Sigmoid colon (tissue), 7 donors: ENCODE measurements around the gene PRKCQ. TPM values are rescaled to one million over a fixed set of nuclear protein-coding genes. Genes with fewer than 3 reads are reported as not detected.

Experiments
- DNase-seq: peaks from one replicate; pipeline ENCODE4 v3.0.0-alpha.2; 2019
- H3K27ac ChIP-seq, 4 donors: fragments of 200-600 bp; sonication (generic); one replicate each; pipeline ENCODE4 v1.5.1; 2016 to 2019; ENCODE audit warnings: mild to moderate bottlenecking in 1 of 4
- H3K27me3 ChIP-seq, 3 donors: fragments of 200-600 bp; sonication (generic); one replicate each; pipeline ENCODE4 v1.5.1; 2019; ENCODE audit warnings: mild to moderate bottlenecking in 1 of 3
- H3K36me3 ChIP-seq, 4 donors: fragments of 200-600 bp; sonication (generic); one replicate each; pipeline ENCODE4 v1.5.1; 2016 to 2019
- H3K4me1 ChIP-seq, 4 donors: fragments of 200-600 bp; sonication (generic); one replicate each; pipeline ENCODE4 v1.5.1; 2017 to 2019
- H3K4me3 ChIP-seq, 4 donors: fragments of 200-600 bp; sonication (generic); one replicate each; pipeline ENCODE4 v1.5.1; 2017 to 2019; ENCODE audit warnings: mild to moderate bottlenecking in 2 of 4, moderate library complexity in 1 of 4
- H3K9me3 ChIP-seq, 4 donors: fragments of 200-600 bp in 3 of 4; sonication (generic) in 3 of 4; one replicate each; pipeline versions ENCODE4 v1.5.1 to v1.6.1; 2013 to 2019
- EP300 ChIP-seq, 4 donors: sonication (generic); formaldehyde crosslinking; IDR thresholded peaks; one replicate each; pipeline ENCODE4 v1.6.1; 2017; ENCODE audit warnings: antibody characterized with exemption in 4 of 4
- POLR2A ChIP-seq, 2 donors: fragments of 450-650 bp; IDR thresholded peaks; one replicate each; pipeline ENCODE4 v1.6.1; 2016; ENCODE audit warnings: antibody characterized with exemption in 2 of 2, mild to moderate bottlenecking in 2 of 2, moderate library complexity in 2 of 2
- POLR2AphosphoS5 ChIP-seq, 4 donors: sonication (generic); formaldehyde crosslinking; IDR thresholded peaks; one replicate each; pipeline ENCODE4 v1.6.1; 2017; ENCODE audit warnings: antibody characterized with exemption in 4 of 4
- WGBS, 2 donors: extraction: QIAGEN DNeasy Blood & Tissue Kit; methylation state at CpG; one replicate each; pipeline ENCODE4 v1.1.7; 2013; 5-methylcytosine and 5-hydroxymethylcytosine counted together
- intact Hi-C: fragments of 100-400 bp; cut with DNase I; formaldehyde crosslinking; loops from one replicate; pipeline ENCODE4 v1.15.1; 2023
- polyA plus RNA-seq, 3 donors: library from polyadenylated mRNA; stranded (reverse); fragments of 200-250 nt; gene quantifications; one replicate each; pipeline ENCODE4 v1.2.3, GENCODE V29; 2013
- total RNA-seq, 4 donors: library from RNA; depleted of rRNA; stranded (reverse); fragments of >200 nt; gene quantifications; one replicate each; pipeline ENCODE4 v1.1.0, GENCODE V29; 2016
- TF ChIP-seq, protein P1 (sequence below), 4 experiments: fragments of 450-650 bp in 3 of 4; fragments of 200-600 bp in 1 of 4; IDR thresholded peaks; one replicate each; pipeline ENCODE4 v1.5.1; 2016 to 2019; ENCODE audit warnings: antibody characterized with exemption in 4 of 4, mild to moderate bottlenecking in 3 of 4, moderate library complexity in 2 of 4
- donor health status: healthy with polysubstance abuse.
- donor health status: Bipolar disorder and iron deficiency.
- donor health status: healthy.

Gene PRKCQ
- total and polyA plus RNA-seq, 7 donors = 0.23 to 3.0 (median 0.81) TPM

DNA sequence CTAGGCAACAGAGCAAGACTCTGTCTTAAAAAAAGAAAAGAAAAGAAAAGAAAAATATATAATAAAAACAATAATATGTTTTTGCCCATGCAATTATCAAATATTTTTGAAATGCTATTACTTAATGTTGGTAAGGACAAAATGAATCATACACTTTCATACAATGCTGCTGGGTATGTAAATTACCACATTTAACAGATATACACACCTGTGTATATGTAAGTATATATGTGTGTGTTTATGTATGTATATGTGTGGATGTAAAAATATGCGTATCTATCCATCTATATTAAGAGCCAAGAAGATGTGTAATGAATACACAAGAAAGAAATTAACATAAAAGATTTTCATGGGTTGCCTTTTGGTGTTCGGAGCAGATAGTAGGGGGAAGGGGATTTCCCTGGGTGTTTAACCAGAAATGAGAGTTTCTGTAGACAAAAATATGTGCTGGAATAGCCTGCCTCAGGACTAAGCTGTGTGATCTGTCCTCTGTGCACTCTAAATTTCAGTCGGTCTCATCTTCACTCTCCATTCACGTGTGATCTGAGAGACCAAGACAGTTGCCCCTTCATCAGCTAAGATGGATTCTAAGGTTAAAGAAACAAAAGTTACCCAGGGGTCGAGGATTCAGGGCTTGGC lies 61.2 kb downstream of the PRKCQ start:
- WGBS, 2 donors = 73 to 81% methylated on average over 5 of the region's 5 CpGs
- no peak overlapping the region for H3K4me3 ChIP-seq
- no peak overlapping the region for H3K27ac ChIP-seq
- no peak for TF ChIP-seq EP300 (IDR thresholded peaks at IDR 0.05)
- TF ChIP-seq, protein P1, sequence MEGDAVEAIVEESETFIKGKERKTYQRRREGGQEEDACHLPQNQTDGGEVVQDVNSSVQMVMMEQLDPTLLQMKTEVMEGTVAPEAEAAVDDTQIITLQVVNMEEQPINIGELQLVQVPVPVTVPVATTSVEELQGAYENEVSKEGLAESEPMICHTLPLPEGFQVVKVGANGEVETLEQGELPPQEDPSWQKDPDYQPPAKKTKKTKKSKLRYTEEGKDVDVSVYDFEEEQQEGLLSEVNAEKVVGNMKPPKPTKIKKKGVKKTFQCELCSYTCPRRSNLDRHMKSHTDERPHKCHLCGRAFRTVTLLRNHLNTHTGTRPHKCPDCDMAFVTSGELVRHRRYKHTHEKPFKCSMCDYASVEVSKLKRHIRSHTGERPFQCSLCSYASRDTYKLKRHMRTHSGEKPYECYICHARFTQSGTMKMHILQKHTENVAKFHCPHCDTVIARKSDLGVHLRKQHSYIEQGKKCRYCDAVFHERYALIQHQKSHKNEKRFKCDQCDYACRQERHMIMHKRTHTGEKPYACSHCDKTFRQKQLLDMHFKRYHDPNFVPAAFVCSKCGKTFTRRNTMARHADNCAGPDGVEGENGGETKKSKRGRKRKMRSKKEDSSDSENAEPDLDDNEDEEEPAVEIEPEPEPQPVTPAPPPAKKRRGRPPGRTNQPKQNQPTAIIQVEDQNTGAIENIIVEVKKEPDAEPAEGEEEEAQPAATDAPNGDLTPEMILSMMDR (IDR thresholded peaks at IDR 0.05) = no peak
- no peak for TF ChIP-seq POLR2AphosphoS5 (IDR thresholded peaks at IDR 0.05)
- TF ChIP-seq POLR2A (IDR thresholded peaks at IDR 0.05) = no peak
- H3K4me1 ChIP-seq = no peaks in the 10 kb centered on the region
- no peaks in the 10 kb centered on the region for H3K27me3 ChIP-seq
- H3K36me3 ChIP-seq = no peaks in the 10 kb centered on the region
- no peak for DNase-seq
- intact Hi-C loops = no loop called here
- no peaks in the 10 kb centered on the region for H3K9me3 ChIP-seq

DNA sequence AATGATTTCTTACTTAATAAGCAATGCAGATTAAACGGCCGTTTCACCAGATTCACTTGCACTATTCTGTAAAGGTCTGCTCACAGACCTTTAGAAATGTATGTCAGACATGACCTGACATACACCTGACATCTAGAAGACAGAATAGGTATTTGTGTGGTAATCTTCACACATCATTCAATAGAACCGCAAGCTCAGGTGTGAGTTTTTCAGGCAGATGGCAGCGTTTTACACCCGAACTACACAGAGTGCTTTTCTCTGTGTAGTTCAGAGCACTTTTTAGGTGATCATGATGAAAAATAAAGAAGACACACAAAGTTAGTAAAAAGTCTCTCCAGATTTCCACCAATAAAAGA lies 63.2 kb downstream of the PRKCQ start:
- no peaks in the 10 kb centered on the region for H3K9me3 ChIP-seq
- H3K27me3 ChIP-seq = no peaks in the 10 kb centered on the region
- no peak for DNase-seq
- intact Hi-C loops = no loop called here
- no peak overlapping the region for H3K4me3 ChIP-seq
- WGBS, 2 donors = 79 to 85% methylated on average over 5 of the region's 5 CpGs
- TF ChIP-seq POLR2A (IDR thresholded peaks at IDR 0.05) (no peak), EP300 (IDR thresholded peaks at IDR 0.05) (no peak), POLR2AphosphoS5 (IDR thresholded peaks at IDR 0.05) (no peak)
- TF ChIP-seq, protein P1 (IDR thresholded peaks at IDR 0.05) = no peak
- no peak overlapping the region for H3K27ac ChIP-seq
- no peaks in the 10 kb centered on the region for H3K36me3 ChIP-seq
- no peaks in the 10 kb centered on the region for H3K4me1 ChIP-seq

DNA sequence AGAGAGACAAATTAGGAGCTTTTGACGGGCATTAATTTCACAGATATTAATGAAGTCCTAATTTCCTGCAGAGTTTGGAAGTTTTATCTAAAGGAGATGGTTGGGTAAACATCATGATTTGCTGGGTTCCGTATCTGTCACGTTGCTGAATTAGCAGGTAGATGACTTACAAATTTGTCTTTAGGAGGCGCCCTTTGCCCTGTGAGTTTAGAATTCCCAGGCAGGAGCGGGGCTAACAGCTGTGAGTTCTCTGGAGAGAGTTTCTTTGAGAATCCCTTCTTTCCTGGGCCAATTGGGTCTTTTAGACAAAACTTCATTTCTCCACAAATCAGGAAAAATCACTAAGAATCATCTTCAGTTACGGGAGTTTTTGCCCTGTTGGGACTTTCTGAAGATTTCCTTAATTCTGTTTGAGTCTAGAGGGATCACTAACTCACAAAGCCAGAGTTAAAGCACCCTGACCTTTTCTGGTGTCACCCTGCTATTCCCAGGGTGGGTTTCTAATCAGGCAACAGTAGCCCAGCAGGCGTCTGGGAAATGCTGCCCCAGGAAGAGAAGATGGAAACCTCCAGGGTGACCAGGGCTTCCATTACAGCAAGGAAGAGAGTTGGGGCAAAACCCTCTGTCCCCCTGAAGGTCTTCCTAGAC lies 63.7 kb downstream of the PRKCQ start:
- TF ChIP-seq POLR2A (IDR thresholded peaks at IDR 0.05) (no peak), EP300 (IDR thresholded peaks at IDR 0.05) (no peak), POLR2AphosphoS5 (IDR thresholded peaks at IDR 0.05) (no peak)
- TF ChIP-seq, protein P1 (IDR thresholded peaks at IDR 0.05) = no peak
- Histone ChIP-seq H3K36me3 (no peaks in the 10 kb centered on the region), H3K4me3 (no peak overlapping the region), H3K4me1 (no peaks in the 10 kb centered on the region), H3K27me3 (no peaks in the 10 kb centered on the region), H3K27ac (no peak overlapping the region), H3K9me3 (no peaks in the 10 kb centered on the region)
- 73 to 85% methylated on average over 7 of the region's 7 CpGs for WGBS, 2 donors
- no peak for DNase-seq
- intact Hi-C loops = no loop called here

DNA sequence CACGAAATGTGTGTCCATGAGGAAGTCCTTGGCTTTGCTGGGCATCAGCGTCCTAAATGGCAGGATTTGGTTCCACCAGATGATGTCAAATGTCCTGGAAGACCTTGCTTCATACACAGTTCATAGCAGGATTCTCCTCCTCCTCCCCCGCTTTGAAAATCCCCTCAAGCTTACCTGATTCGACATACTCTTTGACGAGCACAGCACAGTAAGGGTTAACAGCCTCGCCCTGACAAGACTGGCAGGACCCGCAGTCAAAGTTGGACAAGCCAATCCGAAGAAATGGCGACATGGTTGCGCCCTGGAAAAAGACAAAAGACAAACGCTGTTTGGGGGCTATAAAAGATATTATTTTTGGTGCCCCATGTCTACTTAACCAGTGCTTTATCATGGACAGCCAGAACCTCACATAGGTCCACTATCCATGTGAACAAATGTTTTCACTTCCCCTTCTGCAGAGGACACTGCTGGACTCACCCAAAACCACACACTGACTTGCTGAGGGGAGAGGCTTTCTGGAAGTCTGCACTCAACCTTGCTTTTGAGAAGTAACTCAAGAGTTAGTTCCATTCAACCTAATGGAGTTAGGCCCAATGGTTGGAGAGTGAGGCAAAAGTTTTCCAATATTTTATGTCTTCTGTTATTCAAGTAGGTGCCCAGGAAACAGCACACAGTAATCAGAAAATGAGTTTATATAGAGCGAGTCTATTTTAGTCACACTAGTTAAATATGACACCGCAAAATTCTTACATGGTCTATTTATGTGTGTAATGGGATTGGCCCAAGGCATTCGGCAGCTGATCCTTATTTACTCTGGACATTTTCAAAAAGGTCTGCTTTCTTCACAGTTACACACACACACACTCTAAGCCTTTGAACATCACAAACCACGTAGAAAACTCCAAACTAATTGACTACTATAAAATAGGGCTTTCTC lies 65.0 kb downstream of the PRKCQ start:
- no peaks in the 10 kb centered on the region for H3K36me3 ChIP-seq
- H3K27me3 ChIP-seq = no peaks in the 10 kb centered on the region
- DNase-seq = no peak
- TF ChIP-seq EP300 (IDR thresholded peaks at IDR 0.05) (no peak), POLR2A (IDR thresholded peaks at IDR 0.05) (no peak), POLR2AphosphoS5 (IDR thresholded peaks at IDR 0.05) (no peak)
- TF ChIP-seq, protein P1 (IDR thresholded peaks at IDR 0.05) = no peak
- no peaks in the 10 kb centered on the region for H3K9me3 ChIP-seq
- WGBS, 2 donors = 85 to 87% methylated on average over 15 of the region's 15 CpGs
- intact Hi-C loops = no loop called here
- H3K27ac ChIP-seq = no peak overlapping the region
- no peak overlapping the region for H3K4me3 ChIP-seq
- H3K4me1 ChIP-seq = no peaks in the 10 kb centered on the region
